UCSD-AML1 (cell line): ENCODE results near the gene DNPEP.
A peak's percentile ranks its signal among the peaks of the same experiment; 100 is the strongest.
"Not testable (repeated sequence)": the region's sequence is repeated elsewhere in the genome, so short reads cannot be mapped to it uniquely, and the experiment has no call there.

ENCODE experiments used
- DNase-seq: peaks from one replicate; lab custom pipeline; 2025; ENCODE audit not compliant: unreplicated experiment; lab: John Stamatoyannopoulos, UW

DNPEP gene

DNA sequence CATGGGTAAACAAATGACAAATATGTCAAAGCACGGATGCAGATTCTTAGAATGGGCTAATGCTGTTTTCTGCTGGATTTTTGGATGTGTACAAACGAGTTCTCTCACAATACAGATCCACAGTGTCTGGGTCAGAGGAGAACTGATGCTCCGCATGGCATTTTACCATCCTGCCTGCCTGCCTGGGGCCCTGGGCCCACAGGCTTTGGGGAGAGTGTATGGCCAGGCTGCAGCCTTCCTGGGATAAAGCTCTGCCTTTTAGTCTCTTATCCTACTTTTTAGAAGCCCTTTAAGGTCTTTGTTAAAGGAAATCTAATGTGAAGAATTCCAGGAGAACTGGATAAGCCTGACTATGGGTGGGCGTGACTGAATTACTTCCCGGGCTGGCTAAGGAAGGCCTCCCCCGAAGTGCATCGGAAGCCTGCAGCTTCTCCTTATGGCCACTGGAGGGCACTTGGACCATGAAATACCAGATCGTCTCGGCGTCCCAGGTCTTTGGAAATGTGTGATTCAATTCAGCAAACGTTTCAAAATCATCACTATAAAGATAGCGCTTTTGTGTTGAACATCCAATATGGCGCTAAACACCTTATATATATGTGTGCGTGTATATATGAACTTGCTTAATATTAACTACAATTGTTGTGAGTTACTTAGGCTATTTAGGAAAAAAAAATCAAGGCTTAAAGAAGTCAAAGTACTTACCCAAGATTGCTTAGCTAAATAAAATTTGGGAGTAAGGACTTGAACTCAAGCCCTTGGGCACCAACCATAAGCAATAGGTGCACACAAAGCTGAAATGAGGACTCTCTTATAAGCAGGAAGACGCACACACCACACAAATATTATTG is 15.2 kb upstream of the DNPEP start:
- DNase-seq: peak; percentile 31

GRCh38 chr2:219401606-219402005 is 13.9 kb upstream of the DNPEP start:
- DNase-seq: no peak

GRCh38 chr2:219400562-219400961 is 12.8 kb upstream of the DNPEP start:
- no peak for DNase-seq

DNA sequence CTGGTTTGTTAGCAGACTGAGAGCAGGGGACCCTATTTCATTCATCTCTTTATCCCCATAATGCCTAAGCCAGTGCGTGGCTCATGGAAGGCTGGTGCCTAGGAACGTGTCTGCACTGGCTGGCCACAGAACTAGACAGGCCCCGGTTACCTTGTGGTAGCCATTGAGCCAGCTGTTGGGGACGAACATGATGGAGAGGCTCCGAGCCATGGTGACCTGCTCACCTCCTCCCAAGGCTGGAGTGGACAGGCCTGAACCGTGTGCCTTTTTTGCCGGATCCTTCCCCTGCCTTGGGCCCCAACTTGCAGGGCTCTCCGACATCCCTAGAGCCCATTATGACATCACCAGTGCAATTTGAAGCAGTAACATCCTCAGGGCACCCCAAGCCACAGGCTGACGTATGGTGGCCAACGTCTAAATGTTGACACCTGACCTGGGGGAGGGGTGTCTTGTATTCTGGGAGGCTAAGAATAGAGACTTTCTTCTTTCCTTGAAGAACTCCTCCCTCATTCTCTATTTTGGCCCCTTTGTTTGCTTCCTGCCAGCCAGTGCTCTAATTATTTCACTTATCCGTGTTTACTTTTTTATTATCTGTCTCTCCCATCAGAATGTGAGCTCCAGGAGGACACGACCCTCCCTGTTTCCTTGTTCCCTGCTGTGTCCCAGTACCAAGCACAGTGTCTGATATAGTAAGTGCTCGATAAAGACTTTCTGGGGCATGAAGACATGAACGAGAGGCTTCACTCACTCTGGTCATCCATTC is 12.2 kb upstream of the DNPEP start:
- DNase-seq: no peak

- no peak for DNase-seq
These were observed 11.1 kb upstream of the DNPEP start for GRCh38 chr2:219398721-219399363.

- peak; percentile 16 for DNase-seq
These were observed 9.2 kb upstream of the DNPEP start for GRCh38 chr2:219396863-219397457.

GRCh38 chr2:219395609-219396008 is 7.9 kb upstream of the DNPEP start:
- DNase-seq: no peak

DNA sequence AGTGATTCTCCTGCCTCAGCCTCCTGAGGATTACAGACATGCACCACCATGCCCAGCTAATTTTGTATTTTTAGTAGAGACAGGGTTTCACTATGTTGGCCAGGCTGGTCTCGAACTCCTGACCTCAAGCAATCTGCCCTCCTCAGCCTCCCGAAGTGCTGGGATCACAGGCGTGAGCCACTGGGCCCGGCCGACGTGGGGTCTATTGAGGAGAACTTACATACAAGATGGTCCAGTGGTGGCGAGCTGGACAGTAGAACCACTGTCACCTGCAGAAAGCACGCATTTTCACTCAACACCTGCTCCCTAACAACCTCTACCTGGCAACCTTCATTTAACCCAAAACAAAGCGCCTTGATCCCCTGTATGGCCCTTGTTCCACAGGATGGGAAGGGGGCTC is 7.3 kb upstream of the DNPEP start:
- not testable (repeated sequence) for DNase-seq

DNA sequence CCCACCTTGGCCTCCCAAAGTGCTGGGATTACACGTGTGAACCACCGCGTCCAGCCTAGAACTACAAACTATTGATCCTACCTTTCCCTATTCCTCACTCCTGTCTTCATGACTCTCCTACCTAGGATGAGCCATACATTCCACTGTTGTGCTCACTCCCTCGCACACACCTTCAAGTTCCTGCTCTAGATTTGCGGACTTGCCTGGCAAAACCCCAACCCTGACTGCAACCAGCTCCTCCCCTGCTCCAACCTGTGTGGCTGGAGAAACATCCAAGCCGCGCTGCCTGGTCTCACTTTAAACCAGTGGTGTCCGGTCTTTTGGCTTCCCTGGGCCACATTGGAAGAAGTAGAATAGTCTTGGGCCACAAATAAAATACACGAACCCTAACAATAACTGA is 5.0 kb upstream of the DNPEP start:
- DNase-seq: no peak

DNA sequence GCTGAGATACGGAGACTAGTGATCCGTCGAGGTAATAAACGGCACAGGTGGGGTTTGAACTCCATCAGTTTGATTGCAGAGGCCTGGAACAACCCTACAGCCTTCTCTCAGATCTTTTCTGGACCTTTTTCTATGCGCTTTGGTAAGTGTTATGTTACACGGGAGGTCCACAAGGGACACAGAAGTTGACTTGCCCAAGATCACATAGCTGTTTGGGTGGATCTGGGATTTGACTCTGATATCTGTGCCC is 1.1 kb upstream of the DNPEP start:
- DNase-seq: no peak

- DNase-seq: peak; percentile 98
These were observed 602 bp upstream of the DNPEP start for GRCh38 chr2:219388121-219388906.

DNA sequence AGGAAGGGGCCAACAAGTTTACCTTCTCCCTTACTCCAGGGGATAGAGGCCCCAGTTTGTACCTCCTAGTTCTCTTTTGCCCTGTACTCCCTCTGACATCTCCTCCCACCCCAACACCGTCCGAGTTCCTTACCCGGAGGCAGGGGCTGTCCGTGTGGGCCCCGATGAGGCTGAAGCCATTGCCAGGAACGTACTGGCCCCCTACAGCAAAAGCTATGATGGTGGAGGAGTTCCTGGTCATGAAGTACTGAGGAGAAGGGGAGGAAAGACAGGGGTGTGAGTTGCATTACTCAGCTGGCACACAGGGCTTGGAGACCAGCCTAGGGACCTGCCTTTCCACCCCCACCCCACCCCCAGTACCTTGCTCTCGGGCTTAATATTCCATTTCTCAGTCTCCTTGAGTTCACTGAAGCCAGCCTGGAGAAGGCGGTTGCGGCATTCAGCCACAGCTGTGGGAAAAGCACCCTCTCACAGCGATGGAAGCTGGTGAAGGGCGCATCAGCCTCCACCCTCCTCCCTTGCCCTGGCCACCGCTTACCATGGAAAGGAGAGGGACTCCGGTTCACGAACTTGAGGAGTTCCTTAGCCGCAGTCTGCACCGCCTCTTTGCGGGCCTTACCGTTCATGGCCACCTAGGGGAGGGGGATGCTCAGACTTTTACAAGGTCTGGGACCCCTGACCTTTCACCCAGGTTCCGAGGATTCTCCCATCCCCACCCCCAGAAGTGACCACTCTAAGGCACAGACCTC is 1.0 kb downstream of the DNPEP start:
- no peak for DNase-seq

DNA sequence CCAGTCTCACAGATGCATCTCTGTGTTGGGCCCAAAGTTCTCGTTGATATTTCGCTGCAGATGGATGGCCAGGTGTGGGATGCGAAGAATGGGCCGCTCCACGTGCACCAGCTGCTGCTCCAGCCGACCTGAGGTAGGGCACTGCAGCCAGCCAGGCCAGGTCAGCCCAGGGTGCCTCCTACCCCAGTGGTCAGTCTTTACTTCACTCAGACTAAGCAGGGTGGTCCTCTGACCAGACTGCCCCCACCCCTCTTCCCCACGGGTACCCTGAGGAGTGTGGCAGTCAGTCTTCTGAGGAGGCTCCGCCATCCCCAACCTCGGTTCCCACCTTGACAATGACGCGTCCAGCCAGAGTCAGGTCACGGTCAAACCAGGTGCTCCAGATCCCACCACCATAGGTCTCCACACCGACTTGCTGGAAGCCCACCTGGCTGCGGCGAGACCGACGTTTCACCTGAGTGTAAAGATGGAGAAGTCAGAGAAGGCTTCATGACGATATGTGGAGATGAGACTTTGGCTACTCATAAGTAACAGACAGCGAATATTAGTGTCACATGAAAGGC is 1.7 kb downstream of the DNPEP start:
- DNase-seq: no peak

DNA sequence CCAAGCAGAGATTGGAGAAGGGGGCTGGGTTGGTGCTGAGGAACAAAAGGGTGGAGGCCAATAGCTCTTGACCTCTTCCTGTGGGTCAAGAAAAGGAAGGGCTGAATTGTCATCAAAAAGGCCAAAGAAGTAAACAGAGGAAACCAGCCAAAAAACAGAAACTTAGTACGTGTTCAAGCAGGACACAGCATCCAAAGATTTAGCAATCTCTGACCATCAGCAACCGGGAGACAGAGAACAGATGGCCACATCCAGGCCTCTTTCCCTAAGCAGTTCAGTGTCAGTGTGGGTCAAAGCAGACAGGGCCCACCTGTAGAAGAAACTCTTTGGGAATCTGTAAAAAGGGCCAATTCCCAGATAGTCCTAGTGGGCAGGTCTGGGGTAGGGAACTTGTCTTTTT is 2.9 kb downstream of the DNPEP start:
- DNase-seq: no peak

DNA sequence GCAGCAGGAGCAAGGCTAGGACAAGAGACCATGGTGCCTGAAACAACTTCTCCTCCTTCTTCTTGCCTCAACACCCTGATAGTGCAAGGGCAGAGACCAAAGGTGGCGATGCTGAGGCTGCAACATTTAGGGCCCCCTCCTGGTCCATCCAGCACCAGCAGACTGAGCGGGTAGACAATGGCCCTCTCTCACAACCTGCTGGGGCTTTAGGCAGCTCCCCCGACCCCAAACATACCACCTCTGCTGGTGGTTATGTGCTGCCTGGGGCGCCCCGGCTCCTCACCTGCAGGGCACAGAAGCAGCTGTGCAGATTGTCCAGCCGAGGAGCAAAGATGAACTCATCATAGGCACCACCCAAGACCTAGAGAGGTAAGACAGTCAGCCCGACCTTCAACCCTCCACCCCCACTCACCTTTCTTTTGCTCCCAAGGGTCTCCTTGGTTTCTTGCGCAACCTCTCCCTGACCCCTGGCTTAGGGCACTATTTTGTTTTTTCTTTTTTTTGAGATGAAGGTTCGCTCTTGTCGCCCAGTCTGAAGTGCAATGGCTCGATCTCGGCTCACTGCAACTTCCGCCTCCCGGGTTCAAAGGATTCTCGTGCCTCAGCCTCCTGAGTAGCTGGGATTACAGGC is 3.5 kb downstream of the DNPEP start:
- DNase-seq: no peak

GRCh38 chr2:219381448-219381847 is 6.3 kb downstream of the DNPEP start:
- DNase-seq: no peak

DNA sequence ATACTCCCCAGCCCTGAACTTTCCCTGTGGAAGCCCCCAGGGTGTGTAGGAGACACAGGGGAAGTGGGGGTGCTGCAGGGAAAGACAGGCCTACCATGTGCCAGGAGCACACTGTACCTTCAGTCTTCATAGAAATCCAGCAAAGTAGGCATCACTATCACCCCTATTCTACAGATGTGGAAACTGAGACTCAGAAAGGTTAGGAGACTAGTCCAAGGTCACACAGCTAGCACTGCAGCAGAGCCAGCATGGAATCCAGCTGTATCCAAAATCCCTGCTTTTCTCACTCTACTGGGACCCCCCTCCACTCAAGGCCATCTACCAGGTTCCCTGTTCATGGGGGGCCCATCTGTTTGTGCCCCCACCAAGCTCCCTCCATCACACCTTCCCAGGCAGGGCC is 6.8 kb downstream of the DNPEP start:
- DNase-seq: no peak

DNA sequence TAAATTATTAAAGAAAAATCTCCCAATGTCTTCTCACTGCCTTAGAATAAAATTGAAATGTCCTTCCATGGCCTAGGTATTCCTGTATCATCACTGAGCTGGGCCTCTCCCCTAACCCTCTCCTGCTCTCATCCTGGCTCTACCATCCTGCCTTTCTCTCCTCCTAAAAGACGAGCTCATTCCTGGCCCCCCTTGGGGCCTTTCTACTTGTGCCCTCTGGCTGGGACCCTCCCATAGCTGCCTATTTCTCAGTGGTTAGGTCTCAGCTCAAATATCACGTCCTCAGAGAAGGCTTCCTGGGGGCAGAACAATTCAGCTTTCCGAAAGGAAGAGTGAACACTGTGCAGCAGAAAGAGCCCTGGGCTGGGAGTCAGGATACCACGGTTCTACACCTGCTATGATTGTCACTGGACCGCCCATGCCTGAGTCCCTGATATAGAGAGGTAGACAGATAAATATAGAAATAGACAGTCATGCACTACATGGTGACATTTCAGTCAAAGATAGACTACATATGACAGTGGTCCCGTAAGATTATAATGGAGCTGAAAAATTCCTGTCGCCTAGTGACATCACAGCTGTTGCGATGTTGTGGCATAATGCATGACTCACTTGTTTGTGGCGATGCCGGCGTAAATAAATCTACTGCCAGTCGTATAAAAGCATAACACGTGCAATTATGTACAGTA is 9.4 kb downstream of the DNPEP start:
- no peak for DNase-seq

- no peak for DNase-seq
These were observed 18.3 kb downstream of the DNPEP start for GRCh38 chr2:219369447-219369861.
